K562 (cell line): Measurements from ENCODE around the gene SLC35F5. TPM values are rescaled to one million over a fixed set of nuclear protein-coding genes. Genes with fewer than 3 reads are reported as not detected.
A peak's percentile ranks its signal among the peaks of the same experiment; 100 is the strongest.

Source experiments
- ATAC-seq: fragments of 200-7000 bp; cut with Tn5 transposase; 3 replicates; pipeline ENCODE4 v1.9.1; 2020; ENCODE audit warnings: moderate library complexity
- BruUV-seq: library from RNA; stranded (reverse); fragments of 400-500 nt; replicated peaks from 2 replicates; lab custom pipeline; 2021; lab: Mats Ljungman, UMichigan
- CTCF ChIA-PET: fragments of 300-600 bp; formaldehyde crosslinking; extraction: SDS; loops from one replicate; lab custom pipeline; 2021; ENCODE audit warnings: low intra/inter-chr PET ratio; lab: Yijun Ruan, JAX
- POLR2A ChIA-PET: fragments of 300-600, 350-650 bp; sonication (Branson Sonifier 250); formaldehyde crosslinking; extraction: SDS; loops from one replicate; lab custom pipeline; 2021; ENCODE audit warnings: antibody characterized with exemption, inconsistent platforms; lab: Yijun Ruan, JAX
- DNase-seq, 4 experiments: peaks; one replicate each; pipeline versions ENCODE4 v3.0.0 to v3.0.0-alpha.2; 2011 to 2018; ENCODE audit warnings: low spot score in 3 of 4, mixed read lengths in 3 of 4; ENCODE audit errors: extremely low read depth in 1 of 4
- FAIRE-seq: peaks from 2 replicates; lab custom pipeline; 2011; peaks lifted over from hg19 to GRCh38; lab: Jason Lieb, UNC
- H2AFZ ChIP-seq: 2 replicates; pipeline ENCODE4 v1.6.0; 2011; ENCODE audit warnings: low read depth, low read length, control low read depth, inconsistent platforms
- H3K27ac ChIP-seq: fragments of 200-600 bp; 3 replicates; pipeline ENCODE4 v1.8.0; 2011; ENCODE audit warnings: low read depth, mild to moderate bottlenecking, control low read depth, inconsistent platforms, low read length, moderate library complexity, mixed read lengths; ENCODE audit errors: extremely low read depth
- H3K27me3 ChIP-seq, 2 experiments: fragments of 300-600 bp in 1 of 2; 2 replicates in 1 of 2; 3 replicates in 1 of 2; pipeline versions ENCODE4 v1.6.0 to v1.8.0; 2011; ENCODE audit warnings: inconsistent platforms in 2 of 2, low read length in 2 of 2, mild to moderate bottlenecking in 1 of 2, mixed read lengths in 1 of 2, moderate library complexity in 1 of 2; ENCODE audit not compliant: control insufficient read depth in 2 of 2, insufficient read depth in 2 of 2
- H3K36me3 ChIP-seq: fragments of 300-600 bp; 3 replicates; pipeline ENCODE4 v1.8.0; 2011; ENCODE audit warnings: mild to moderate bottlenecking, low read length, inconsistent platforms; ENCODE audit not compliant: control insufficient read depth, insufficient read depth
- H3K4me1 ChIP-seq, 2 experiments: fragments of 200-600 bp in 1 of 2; replicated peaks in 1 of 2; 2 replicates in 1 of 2; 3 replicates in 1 of 2; pipeline versions ENCODE4 v1.5.1 to v1.8.0; 2011; ENCODE audit warnings: inconsistent platforms in 2 of 2, low read length in 2 of 2, mild to moderate bottlenecking in 1 of 2, mixed read lengths in 1 of 2, moderate library complexity in 1 of 2; ENCODE audit not compliant: control insufficient read depth in 2 of 2, insufficient read depth in 2 of 2
- H3K4me2 ChIP-seq: 2 replicates; pipeline ENCODE4 v1.6.1; 2011; ENCODE audit warnings: low read length, control low read depth, inconsistent platforms, mixed read lengths; ENCODE audit not compliant: insufficient read depth
- H3K4me3 ChIP-seq: fragments of 200-600 bp; sonication (generic), shearing (Covaris generic); 2 replicates; pipeline ENCODE4 v1.5.1; 2016; ENCODE audit warnings: control low read depth, inconsistent platforms
- H3K79me2 ChIP-seq: fragments of 200-600 bp; 3 replicates; pipeline ENCODE4 v1.8.0; 2011; ENCODE audit warnings: low read length, inconsistent platforms; ENCODE audit not compliant: control insufficient read depth, insufficient read depth
- H3K9ac ChIP-seq, 2 experiments: 2 replicates each; pipeline versions ENCODE4 v1.6.0 to v1.6.1; 2011; ENCODE audit warnings: low read depth in 2 of 2, low read length in 2 of 2, control low read depth in 1 of 2, inconsistent platforms in 1 of 2, mild to moderate bottlenecking in 1 of 2, mixed read lengths in 1 of 2; ENCODE audit not compliant: insufficient read depth in 1 of 2
- H3K9me1 ChIP-seq: one replicate; pipeline ENCODE4 v1.6.0; 2011; ENCODE audit warnings: inconsistent platforms, mild to moderate bottlenecking, low read length, moderate library complexity; ENCODE audit not compliant: control insufficient read depth, insufficient read depth
- H3K9me3 ChIP-seq: replicated peaks from 2 replicates; pipeline ENCODE4 v1.5.1; 2011; ENCODE audit warnings: low read depth, low read length, inconsistent platforms; ENCODE audit not compliant: control insufficient read depth, insufficient read depth
- H4K20me1 ChIP-seq: replicated peaks from 2 replicates; pipeline ENCODE4 v1.6.1; 2011; ENCODE audit warnings: low read length, inconsistent platforms, mixed read lengths; ENCODE audit not compliant: control insufficient read depth, insufficient read depth
- ARHGAP35 ChIP-seq: fragments of 450-650 bp; IDR thresholded peaks from 2 replicates; pipeline ENCODE4 v1.6.1; 2018; ENCODE audit not compliant: partially characterized antibody
- CCNT2 ChIP-seq: IDR thresholded peaks from 2 replicates; pipeline ENCODE4 v1.6.1; 2011; ENCODE audit warnings: borderline replicate concordance, low read depth, mild to moderate bottlenecking, moderate library complexity, mixed read lengths, low read length; ENCODE audit not compliant: insufficient read length; ENCODE audit errors: extremely low read depth
- CTCF ChIP-seq, 3 experiments: IDR thresholded peaks in 2 of 3; conservative IDR thresholded peaks in 1 of 3; 2 replicates each; pipeline ENCODE4 v1.5.1; 2011 to 2012; ENCODE audit warnings: low read length in 3 of 3, mild to moderate bottlenecking in 3 of 3, control low read depth in 2 of 3, improper control_type of control experiment in 1 of 3, inconsistent platforms in 1 of 3, low read depth in 1 of 3, mixed read lengths in 1 of 3, moderate library complexity in 1 of 3; ENCODE audit not compliant: insufficient read depth in 2 of 3
- DLX4 ChIP-seq: fragments of 250-450 bp; sonication (Bioruptor Pico); IDR thresholded peaks from 2 replicates; pipeline ENCODE4 v1.6.1; 2021; ENCODE audit warnings: mild to moderate bottlenecking
- HMG20B ChIP-seq: fragments of 250-450 bp; sonication (Bioruptor Pico); IDR thresholded peaks from 2 replicates; pipeline ENCODE4 v1.5.0; 2021; ENCODE audit warnings: mild to moderate bottlenecking
- MED1 ChIP-seq: sonication (generic); formaldehyde crosslinking; IDR thresholded peaks from 2 replicates; pipeline ENCODE4 v1.8.1; 2023; ENCODE audit warnings: missing genetic modification reagents, borderline replicate concordance
- NEUROD1 ChIP-seq: fragments of 150-350 bp; IDR thresholded peaks from 2 replicates; pipeline ENCODE4 v1.6.1; 2014; ENCODE audit warnings: borderline replicate concordance, low read length, low read depth; ENCODE audit not compliant: partially characterized antibody
- RAD21 ChIP-seq, 2 experiments: fragments of 250-450 bp in 1 of 2; fragments of 450-650 bp in 1 of 2; sonication (Bioruptor Pico) in 1 of 2; formaldehyde crosslinking in 1 of 2; IDR thresholded peaks in 1 of 2; conservative IDR thresholded peaks in 1 of 2; 2 replicates each; pipeline versions ENCODE4 v1.4.0 to v1.8.0; 2020 to 2022; ENCODE audit warnings: mild to moderate bottlenecking in 2 of 2, moderate library complexity in 1 of 2
- WGBS: fragments of 100-300 bp; shearing (Covaris generic); methylation state at CpG from one replicate; pipeline ENCODE4 v1.1.6; 2016; ENCODE audit warnings: low coverage, mixed read lengths; ENCODE audit not compliant: insufficient coverage; ENCODE audit errors: missing lambda C conversion rate; 5-methylcytosine and 5-hydroxymethylcytosine counted together
- in situ Hi-C: fragments of 300-500 bp; cut with MboI; formaldehyde crosslinking; loops from 4 replicates; pipeline ENCODE4 v1.15.0; 2018; ENCODE audit warnings: inconsistent platforms, mixed read lengths
- intact Hi-C: fragments of 100-400 bp; cut with micrococcal nuclease; formaldehyde crosslinking; loops from 2 replicates; pipeline ENCODE4 v1.14.2; 2022
- polyA plus RNA-seq, 8 experiments: library from polyadenylated mRNA; depleted of rRNA in 4 of 8; stranded (reverse) in 5 of 8; unstranded in 3 of 8; fragments of >200 nt; fragmentation: Nextera tagmentation in 2 of 8; fragmentation: Illumina TruSeq in 1 of 8; extraction: Ambion mirVana in 2 of 8; extraction: Trizol in 1 of 8; gene quantifications; 2 replicates each; pipeline versions ENCODE4 v1.2.1 to v1.2.3, GENCODE V29; 2011 to 2014; ENCODE audit warnings: inconsistent platforms in 1 of 8, missing spikeins in 1 of 8
- total RNA-seq, 7 experiments: library from RNA; depleted of rRNA in 6 of 7; stranded (reverse); fragments of >200 nt in 6 of 7; fragmentation: Illumina TruSeq in 2 of 7; extraction: Trizol in 2 of 7; gene quantifications; 2 replicates each; pipeline versions ENCODE4 v1.2.1 to v1.2.3, GENCODE V29; 2011 to 2021; ENCODE audit warnings: low replicate concordance in 1 of 7

Gene SLC35F5
- total and polyA plus RNA-seq, 9 of the 15 experiments (the other 6 are each of a cell fraction or from before 2014, with no cell fraction given) = 4.9 to 50.7 (median 30.5) TPM

- H3K79me2 ChIP-seq = no peaks in the 10 kb centered on the region
- no peaks in the 10 kb centered on the region for H3K9me1 ChIP-seq
- DNase-seq = no peak
- CTCF ChIA-PET = no interaction called here
- H3K27ac ChIP-seq = no peak overlapping the region
- peaks cover 0 to 2% of the 10 kb centered on the region in 2 experiments; a peak in 1 of 5 replicates for H3K4me1 ChIP-seq
- no peak for TF ChIP-seq DLX4 (CRISPR knock-in tag)
- TF ChIP-seq ARHGAP35 = no peak
- TF ChIP-seq RAD21 (CRISPR knock-in tag; conservative IDR thresholded peaks at IDR 0.05 in 1 of 2, IDR thresholded peaks at IDR 0.05 in 1 of 2) = no peak
- no peak for TF ChIP-seq HMG20B
- no peak for TF ChIP-seq NEUROD1
- TF ChIP-seq CCNT2 = no peak
- 0 out of 6 replicates have a peak, but pooled peaks of 1 of the 3 experiments have one; percentile 16 for TF ChIP-seq CTCF (IDR thresholded peaks at IDR 0.05 in 2 of 3, conservative IDR thresholded peaks at IDR 0.05 in 1 of 3; ENCODE audit: insufficient read depth in 2 of 3, low read depth in 1 of 3, low read length in 3 of 3)
- TF ChIP-seq MED1 = no peak
- 26% methylated on average over 4 of the region's 4 CpGs for WGBS
- ATAC-seq = peak; percentile 48; the same call in 2 of the 3 replicates
- no peaks in the 10 kb centered on the region for H3K27me3 ChIP-seq
- no peaks in the 10 kb centered on the region for H3K9me3 ChIP-seq
- H3K9ac ChIP-seq = no peak overlapping the region
- BruUV-seq = no TSS peak
- H3K4me3 ChIP-seq = no peak overlapping the region
- H3K36me3 ChIP-seq = no peaks in the 10 kb centered on the region
- intact Hi-C loops (no loop called here), in situ Hi-C loops (no loop called here)
- no peaks in the 10 kb centered on the region for H4K20me1 ChIP-seq
- no peak for FAIRE-seq
- POLR2A ChIA-PET = no interaction called here
- H3K4me2 ChIP-seq = no peak overlapping the region
- no peak overlapping the region for H2AFZ ChIP-seq
Observed at GRCh38 chr2:113767811-113768460, 11.5 kb upstream of the SLC35F5 start.
